T-helper 22 cell (primary cell): Measurements from ENCODE around the gene SAP30.

Source experiments
- DNase-seq: peaks from one replicate; pipeline ENCODE4 v3.0.0-alpha.2; 2020; ENCODE audit warnings: low read depth

SAP30 gene

GRCh38 chr4:173415092-173415491 is 44.3 kb downstream of the SAP30 start:
- no peak for DNase-seq

DNA sequence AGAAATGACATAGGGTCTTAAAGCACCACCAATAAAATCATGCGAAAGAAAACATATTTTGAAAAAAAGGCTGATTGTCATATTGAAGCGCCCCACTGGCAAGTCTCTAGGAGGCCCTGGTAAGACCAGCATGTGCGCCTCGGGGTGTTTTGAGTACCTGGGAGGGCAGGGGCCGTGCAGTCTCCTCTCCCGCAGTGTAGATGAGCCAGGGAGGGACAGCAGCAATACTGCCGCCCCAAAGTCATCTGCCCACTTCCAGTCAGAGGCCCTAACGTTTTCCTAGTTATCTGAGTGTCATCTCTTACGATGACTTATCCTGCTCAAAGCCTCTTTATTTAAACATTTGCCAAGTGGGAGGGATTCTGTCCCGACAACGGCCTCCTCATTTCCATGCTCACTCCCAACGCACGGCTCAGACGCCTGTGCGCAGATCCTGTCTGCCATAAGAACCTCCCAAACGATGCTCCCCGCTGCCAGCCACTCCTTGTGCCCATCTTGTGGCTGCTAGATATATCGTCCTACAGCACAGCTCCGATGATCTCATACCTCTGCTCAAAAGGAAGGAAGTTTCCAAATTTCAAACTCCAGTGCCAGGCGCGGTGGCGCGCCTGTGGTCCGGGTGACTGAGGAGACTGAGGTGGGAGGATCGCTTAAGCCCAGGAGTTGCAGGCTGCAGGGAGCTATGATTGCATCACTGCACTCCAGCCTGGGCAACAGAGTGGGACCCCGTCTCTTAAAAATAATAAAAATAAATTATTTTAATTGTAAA is 45.3 kb downstream of the SAP30 start:
- DNase-seq: no peak

DNA sequence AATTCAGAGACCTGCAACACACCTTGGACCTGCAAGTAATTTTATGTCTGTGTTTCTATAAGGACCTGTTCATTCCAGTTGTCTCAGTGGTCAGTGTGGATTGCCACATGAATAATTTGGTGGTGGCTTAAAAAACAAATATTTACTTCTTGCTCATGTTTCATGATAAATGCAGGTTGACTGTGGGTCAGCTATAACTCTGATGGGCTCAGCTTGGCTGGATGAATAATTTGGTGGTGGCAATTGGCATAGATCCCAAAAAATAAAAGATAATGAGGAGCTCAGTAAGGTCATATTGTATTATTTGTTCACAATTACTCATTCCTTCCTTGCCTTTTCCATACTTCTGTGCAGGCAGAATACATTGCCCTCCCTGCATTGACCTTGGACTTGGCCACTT is 47.1 kb downstream of the SAP30 start:
- DNase-seq: no peak

- DNase-seq: no peak
Observed at GRCh38 chr4:173418639-173419038, 47.9 kb downstream of the SAP30 start.

DNA sequence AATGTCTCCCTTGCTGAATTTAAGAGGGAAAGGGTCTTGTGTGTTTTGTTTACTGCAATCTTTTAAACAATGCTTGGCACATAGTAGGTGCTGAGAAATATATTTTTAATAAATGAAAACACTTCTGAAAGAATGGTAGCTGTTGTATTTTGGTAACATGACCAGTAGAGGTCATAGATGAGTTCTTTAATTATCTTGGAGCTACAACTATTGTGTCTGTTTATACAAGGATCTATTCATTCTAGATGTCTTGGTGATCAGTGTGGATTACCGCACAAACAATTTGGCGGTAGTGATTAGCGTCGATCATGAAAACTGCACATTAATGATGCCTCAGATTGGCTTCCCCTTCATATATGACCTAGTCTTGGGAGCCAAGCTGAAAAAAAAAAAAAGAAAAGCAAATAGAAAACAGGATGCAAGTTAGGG is 49.6 kb downstream of the SAP30 start:
- no peak for DNase-seq

- no peak for DNase-seq
Observed at GRCh38 chr4:173420801-173421200, 50.0 kb downstream of the SAP30 start.

DNA sequence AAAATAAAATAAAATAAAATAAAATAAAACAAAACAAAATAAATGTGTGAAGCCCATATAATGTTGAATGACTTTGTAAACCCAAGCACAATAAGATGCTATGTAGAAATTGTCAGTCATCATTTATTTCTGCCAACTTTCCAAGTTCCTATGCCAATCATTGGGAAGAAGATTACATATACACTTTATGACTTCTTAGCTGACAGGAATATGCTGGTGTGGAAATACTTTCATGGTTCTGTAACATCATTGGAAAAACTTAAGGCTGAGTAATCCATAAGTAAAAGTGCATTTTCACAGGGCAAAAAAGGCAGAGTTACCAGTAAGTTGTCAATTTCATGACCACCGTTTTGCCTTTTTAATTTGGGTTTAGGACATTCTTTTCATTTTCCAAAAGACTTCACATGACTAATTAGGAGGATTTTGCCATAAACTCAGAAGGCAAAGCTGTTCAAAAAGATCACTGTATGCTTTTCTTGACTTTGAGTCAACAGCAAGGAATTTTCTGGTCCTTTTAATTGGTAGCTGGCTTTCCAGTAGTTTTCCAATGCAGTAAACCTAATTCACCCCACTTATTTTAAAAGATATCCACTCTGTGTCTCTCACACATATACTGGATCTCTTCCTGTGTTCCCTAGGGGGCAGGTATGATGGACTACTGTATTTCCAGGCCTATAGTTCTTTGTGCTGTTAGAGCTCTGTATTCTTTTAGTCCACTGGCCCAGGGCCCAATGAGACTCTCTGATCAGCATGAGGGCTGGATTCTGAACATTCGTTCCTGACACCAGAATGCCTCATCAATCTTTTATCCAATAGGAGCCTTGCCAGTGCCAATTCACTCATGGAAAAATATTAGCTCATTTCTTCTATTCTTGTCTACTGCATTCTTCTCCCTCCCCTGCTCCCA is 54.4 kb downstream of the SAP30 start:
- DNase-seq: no peak

GRCh38 chr4:173426064-173426463 is 55.3 kb downstream of the SAP30 start:
- no peak for DNase-seq
